HepG2 (cell line): ENCODE measurements around the gene C1orf116. TPM values are rescaled to one million over a fixed set of nuclear protein-coding genes. Genes with fewer than 3 reads are reported as not detected.

Source experiments
- ARNTL ChIP-seq: sonication (generic); formaldehyde crosslinking; IDR thresholded peaks from 2 replicates; pipeline ENCODE4 v1.4.0; 2020; ENCODE audit warnings: mild to moderate bottlenecking, missing genetic modification reagents
- ATAD3A ChIP-seq: sonication (generic); formaldehyde crosslinking; IDR thresholded peaks from 2 replicates; pipeline ENCODE4 v1.4.0; 2020; ENCODE audit warnings: missing genetic modification reagents
- CAMTA2 ChIP-seq: sonication (generic); formaldehyde crosslinking; IDR thresholded peaks from 2 replicates; pipeline ENCODE4 v1.4.0; 2020; ENCODE audit warnings: mild to moderate bottlenecking, missing genetic modification reagents, borderline replicate concordance
- FOSL1 ChIP-seq: sonication (generic); formaldehyde crosslinking; IDR thresholded peaks from 2 replicates; pipeline ENCODE4 v1.9.0; 2021; ENCODE audit warnings: missing genetic modification reagents, borderline replicate concordance
- MTA3 ChIP-seq: sonication (generic); formaldehyde crosslinking; IDR thresholded peaks from 2 replicates; pipeline ENCODE4 v1.4.0; 2020; ENCODE audit warnings: missing genetic modification reagents
- NCOA1 ChIP-seq: sonication (generic); formaldehyde crosslinking; IDR thresholded peaks from 2 replicates; pipeline ENCODE4 v1.9.0; 2021; ENCODE audit warnings: missing genetic modification reagents
- PAF1 ChIP-seq: IDR thresholded peaks from 2 replicates; pipeline ENCODE4 v1.6.1; 2016; ENCODE audit warnings: missing genetic modification reagents, missing compliant biosample characterization
- PRPF4 ChIP-seq: fragments of 200-400 bp; formaldehyde crosslinking; IDR thresholded peaks from 2 replicates; pipeline ENCODE4 v1.6.1; 2016; ENCODE audit warnings: low read length, low read depth; ENCODE audit not compliant: poor library complexity, severe bottlenecking
- PTBP1 ChIP-seq: fragments of 200-400 bp; formaldehyde crosslinking; IDR thresholded peaks from 2 replicates; pipeline ENCODE4 v1.6.1; 2018; ENCODE audit warnings: low read length, low read depth; ENCODE audit not compliant: poor library complexity, severe bottlenecking
- RARG ChIP-seq: sonication (generic); formaldehyde crosslinking; IDR thresholded peaks from 2 replicates; pipeline ENCODE4 v1.4.0; 2020; ENCODE audit warnings: low read depth, mild to moderate bottlenecking, missing genetic modification reagents
- RFX1 ChIP-seq: fragments of 450-650 bp; IDR thresholded peaks from 2 replicates; pipeline ENCODE4 v1.6.1; 2017
- SAP130 ChIP-seq: IDR thresholded peaks from 2 replicates; pipeline ENCODE4 v1.6.1; 2016; ENCODE audit warnings: low read depth
- ZNF549 ChIP-seq: sonication (generic); formaldehyde crosslinking; IDR thresholded peaks from 2 replicates; pipeline ENCODE4 v1.5.0; 2020; ENCODE audit warnings: missing genetic modification reagents
- ZNF616 ChIP-seq: sonication (generic); formaldehyde crosslinking; IDR thresholded peaks from 2 replicates; pipeline ENCODE4 v1.5.0; 2020; ENCODE audit warnings: low read depth, mild to moderate bottlenecking, missing genetic modification reagents
- ZNF724P ChIP-seq: sonication (generic); formaldehyde crosslinking; IDR thresholded peaks from 2 replicates; pipeline ENCODE4 v1.8.0; 2022; ENCODE audit warnings: missing genetic modification reagents, borderline replicate concordance
- polyA plus RNA-seq, 8 experiments: library from polyadenylated mRNA; depleted of rRNA in 3 of 8; stranded (reverse) in 7 of 8; unstranded in 1 of 8; fragments of >200 nt; fragmentation: Illumina TruSeq in 4 of 8; extraction: Trizol in 4 of 8; gene quantifications; 2 replicates each; pipeline versions ENCODE4 v1.2.1 to v1.2.3, GENCODE V29; 2011 to 2016; ENCODE audit warnings: low read depth in 4 of 8, missing spikeins in 1 of 8, mixed read lengths in 1 of 8; ENCODE audit not compliant: insufficient read depth in 1 of 8
- total RNA-seq, 5 experiments: library from RNA; depleted of rRNA; stranded (reverse); fragments of >200 nt; fragmentation: Illumina TruSeq; extraction: Trizol; gene quantifications; 2 replicates each; pipeline ENCODE4 v1.2.3, GENCODE V29; 2016; ENCODE audit warnings: low read depth in 1 of 5
- TF ChIP-seq, protein P1 (sequence below): sonication (generic); formaldehyde crosslinking; conservative IDR thresholded peaks from 2 replicates; pipeline ENCODE4 v1.4.0; 2020; ENCODE audit warnings: mild to moderate bottlenecking, missing genetic modification reagents, moderate library complexity
- TF ChIP-seq, protein P2 (sequence below): sonication (generic); formaldehyde crosslinking; conservative IDR thresholded peaks from 2 replicates; pipeline ENCODE4 v1.4.0; 2020; ENCODE audit warnings: missing genetic modification reagents
- TF ChIP-seq, protein P3 (sequence below): IDR thresholded peaks from 2 replicates; pipeline ENCODE4 v1.6.1; 2016; ENCODE audit warnings: missing biosample characterization, missing genetic modification reagents, low read depth
- TF ChIP-seq, protein P4 (sequence below): IDR thresholded peaks from 2 replicates; pipeline ENCODE4 v1.6.1; 2012; ENCODE audit warnings: low read depth, low read length, improper control_type of control experiment
- TF ChIP-seq, protein P5 (sequence below): conservative IDR thresholded peaks from 2 replicates; pipeline ENCODE4 v1.6.1; 2018; ENCODE audit warnings: missing genetic modification reagents

The C1orf116 gene
- total and polyA plus RNA-seq, 2 of the 13 experiments (the other 11 are each of a cell fraction or from before 2014, with no cell fraction given) = 0.51 to 0.95 TPM

DNA sequence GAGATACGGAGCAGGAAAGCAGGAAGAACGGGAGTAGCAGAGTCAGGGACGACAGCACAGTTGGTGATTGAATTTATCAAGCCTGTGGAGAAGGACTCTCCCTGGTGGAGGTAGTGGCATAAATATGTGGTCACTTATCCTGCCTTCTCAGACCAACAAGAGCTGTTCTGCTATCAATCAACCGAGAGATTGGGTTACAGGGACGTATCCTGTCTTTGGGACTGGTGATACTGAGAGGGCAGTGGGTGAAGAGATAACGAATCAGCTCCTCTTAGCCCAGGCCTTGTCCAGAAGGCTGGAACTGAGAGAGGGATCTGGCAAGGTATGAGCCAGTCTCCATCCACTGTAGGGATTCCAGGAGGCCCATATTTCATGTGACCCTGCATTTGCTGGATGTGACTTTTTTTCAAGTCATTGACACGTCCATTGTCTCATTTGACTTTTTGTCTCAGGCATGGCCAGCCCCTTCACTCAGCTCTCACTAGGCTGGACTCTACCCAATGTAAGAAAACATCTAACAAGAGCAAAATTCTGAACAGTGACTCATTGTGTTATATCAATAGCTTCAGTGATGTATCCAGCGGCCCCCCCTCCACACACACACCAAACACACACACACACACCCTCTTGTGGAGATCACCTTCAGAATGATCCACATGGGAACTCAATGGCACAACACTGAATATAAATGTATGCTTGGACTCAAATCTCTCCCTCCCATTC, 11.3 kb downstream of the C1orf116 start (continued):
- TF ChIP-seq, protein P1, sequence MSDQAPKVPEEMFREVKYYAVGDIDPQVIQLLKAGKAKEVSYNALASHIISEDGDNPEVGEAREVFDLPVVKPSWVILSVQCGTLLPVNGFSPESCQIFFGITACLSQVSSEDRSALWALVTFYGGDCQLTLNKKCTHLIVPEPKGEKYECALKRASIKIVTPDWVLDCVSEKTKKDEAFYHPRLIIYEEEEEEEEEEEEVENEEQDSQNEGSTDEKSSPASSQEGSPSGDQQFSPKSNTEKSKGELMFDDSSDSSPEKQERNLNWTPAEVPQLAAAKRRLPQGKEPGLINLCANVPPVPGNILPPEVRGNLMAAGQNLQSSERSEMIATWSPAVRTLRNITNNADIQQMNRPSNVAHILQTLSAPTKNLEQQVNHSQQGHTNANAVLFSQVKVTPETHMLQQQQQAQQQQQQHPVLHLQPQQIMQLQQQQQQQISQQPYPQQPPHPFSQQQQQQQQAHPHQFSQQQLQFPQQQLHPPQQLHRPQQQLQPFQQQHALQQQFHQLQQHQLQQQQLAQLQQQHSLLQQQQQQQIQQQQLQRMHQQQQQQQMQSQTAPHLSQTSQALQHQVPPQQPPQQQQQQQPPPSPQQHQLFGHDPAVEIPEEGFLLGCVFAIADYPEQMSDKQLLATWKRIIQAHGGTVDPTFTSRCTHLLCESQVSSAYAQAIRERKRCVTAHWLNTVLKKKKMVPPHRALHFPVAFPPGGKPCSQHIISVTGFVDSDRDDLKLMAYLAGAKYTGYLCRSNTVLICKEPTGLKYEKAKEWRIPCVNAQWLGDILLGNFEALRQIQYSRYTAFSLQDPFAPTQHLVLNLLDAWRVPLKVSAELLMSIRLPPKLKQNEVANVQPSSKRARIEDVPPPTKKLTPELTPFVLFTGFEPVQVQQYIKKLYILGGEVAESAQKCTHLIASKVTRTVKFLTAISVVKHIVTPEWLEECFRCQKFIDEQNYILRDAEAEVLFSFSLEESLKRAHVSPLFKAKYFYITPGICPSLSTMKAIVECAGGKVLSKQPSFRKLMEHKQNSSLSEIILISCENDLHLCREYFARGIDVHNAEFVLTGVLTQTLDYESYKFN (CRISPR knock-in tag) = no peak; the same call in 1 of the 2 replicates
- TF ChIP-seq ZNF616 (CRISPR knock-in tag) (no peak), NCOA1 (no peak), PRPF4 (no peak), SAP130 (CRISPR knock-in tag) (peak; percentile 47; the same call in 1 of the 2 replicates), ZNF549 (CRISPR knock-in tag) (no peak), PAF1 (CRISPR knock-in tag) (no peak), PTBP1 (no peak), MTA3 (CRISPR knock-in tag) (no peak), ATAD3A (CRISPR knock-in tag) (no peak), FOSL1 (CRISPR knock-in tag) (no peak), RARG (CRISPR knock-in tag) (no peak), RFX1 (no peak), ZNF724P (no peak), ARNTL (CRISPR knock-in tag) (no peak), CAMTA2 (no peak)
- TF ChIP-seq, protein P2, sequence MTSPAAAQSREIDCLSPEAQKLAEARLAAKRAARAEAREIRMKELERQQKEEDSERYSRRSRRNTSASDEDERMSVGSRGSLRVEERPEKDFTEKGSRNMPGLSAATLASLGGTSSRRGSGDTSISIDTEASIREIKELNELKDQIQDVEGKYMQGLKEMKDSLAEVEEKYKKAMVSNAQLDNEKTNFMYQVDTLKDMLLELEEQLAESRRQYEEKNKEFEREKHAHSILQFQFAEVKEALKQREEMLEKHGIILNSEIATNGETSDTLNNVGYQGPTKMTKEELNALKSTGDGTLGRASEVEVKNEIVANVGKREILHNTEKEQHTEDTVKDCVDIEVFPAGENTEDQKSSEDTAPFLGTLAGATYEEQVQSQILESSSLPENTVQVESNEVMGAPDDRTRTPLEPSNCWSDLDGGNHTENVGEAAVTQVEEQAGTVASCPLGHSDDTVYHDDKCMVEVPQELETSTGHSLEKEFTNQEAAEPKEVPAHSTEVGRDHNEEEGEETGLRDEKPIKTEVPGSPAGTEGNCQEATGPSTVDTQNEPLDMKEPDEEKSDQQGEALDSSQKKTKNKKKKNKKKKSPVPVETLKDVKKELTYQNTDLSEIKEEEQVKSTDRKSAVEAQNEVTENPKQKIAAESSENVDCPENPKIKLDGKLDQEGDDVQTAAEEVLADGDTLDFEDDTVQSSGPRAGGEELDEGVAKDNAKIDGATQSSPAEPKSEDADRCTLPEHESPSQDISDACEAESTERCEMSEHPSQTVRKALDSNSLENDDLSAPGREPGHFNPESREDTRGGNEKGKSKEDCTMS (CRISPR knock-in tag) = no peak
- TF ChIP-seq, protein P3, sequence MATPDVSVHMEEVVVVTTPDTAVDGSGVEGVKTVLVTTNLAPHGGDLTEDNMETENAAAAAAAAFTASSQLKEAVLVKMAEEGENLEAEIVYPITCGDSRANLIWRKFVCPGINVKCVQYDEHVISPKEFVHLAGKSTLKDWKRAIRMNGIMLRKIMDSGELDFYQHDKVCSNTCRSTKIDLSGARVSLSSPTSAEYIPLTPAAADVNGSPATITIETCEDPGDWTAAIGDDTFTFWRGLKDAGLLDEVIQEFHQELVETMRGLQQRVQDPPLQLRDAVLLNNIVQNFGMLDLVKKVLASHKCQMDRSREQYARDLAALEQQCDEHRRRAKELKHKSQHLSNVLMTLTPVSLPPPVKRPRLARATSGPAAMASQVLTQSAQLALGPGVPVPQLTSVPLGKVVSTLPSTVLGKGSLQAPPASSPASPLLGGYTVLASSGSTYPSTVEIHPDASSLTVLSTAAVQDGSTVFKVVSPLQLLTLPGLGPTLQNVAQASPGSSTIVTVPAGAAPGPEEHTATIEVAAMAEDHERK (CRISPR knock-in tag) = no peak
- TF ChIP-seq, protein P4, sequence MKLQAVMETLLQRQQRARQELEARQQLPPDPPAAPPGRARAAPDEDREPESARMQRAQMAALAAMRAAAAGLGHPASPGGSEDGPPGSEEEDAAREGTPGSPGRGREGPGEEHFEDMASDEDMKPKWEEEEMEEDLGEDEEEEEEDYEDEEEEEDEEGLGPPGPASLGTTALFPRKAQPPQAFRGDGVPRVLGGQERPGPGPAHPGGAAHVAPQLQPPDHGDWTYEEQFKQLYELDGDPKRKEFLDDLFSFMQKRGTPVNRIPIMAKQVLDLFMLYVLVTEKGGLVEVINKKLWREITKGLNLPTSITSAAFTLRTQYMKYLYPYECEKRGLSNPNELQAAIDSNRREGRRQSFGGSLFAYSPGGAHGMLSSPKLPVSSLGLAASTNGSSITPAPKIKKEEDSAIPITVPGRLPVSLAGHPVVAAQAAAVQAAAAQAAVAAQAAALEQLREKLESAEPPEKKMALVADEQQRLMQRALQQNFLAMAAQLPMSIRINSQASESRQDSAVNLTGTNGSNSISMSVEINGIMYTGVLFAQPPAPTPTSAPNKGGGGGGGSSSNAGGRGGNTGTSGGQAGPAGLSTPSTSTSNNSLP = peak; percentile 78
- TF ChIP-seq, protein P5, sequence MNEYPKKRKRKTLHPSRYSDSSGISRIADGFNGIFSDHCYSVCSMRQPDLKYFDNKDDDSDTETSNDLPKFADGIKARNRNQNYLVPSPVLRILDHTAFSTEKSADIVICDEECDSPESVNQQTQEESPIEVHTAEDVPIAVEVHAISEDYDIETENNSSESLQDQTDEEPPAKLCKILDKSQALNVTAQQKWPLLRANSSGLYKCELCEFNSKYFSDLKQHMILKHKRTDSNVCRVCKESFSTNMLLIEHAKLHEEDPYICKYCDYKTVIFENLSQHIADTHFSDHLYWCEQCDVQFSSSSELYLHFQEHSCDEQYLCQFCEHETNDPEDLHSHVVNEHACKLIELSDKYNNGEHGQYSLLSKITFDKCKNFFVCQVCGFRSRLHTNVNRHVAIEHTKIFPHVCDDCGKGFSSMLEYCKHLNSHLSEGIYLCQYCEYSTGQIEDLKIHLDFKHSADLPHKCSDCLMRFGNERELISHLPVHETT = no peak; the same call in 1 of the 2 replicates
